Liver (tissue), 9 donors: Measurements from ENCODE around the gene ABHD3. TPM values are rescaled to one million over a fixed set of nuclear protein-coding genes. Genes with fewer than 3 reads are reported as not detected.
A peak's percentile ranks its signal among the peaks of the same experiment; 100 is the strongest.
"Not testable (repeated sequence)": the region's sequence is repeated elsewhere in the genome, so short reads cannot be mapped to it uniquely, and the experiment has no call there.

Experiments used
- DNase-seq: peaks from one replicate; pipeline ENCODE4 v3.0.0-alpha.2; 2017; ENCODE audit warnings: low spot score
- H3K27ac ChIP-seq, 2 donors: one replicate each; pipeline ENCODE4 v1.7.0; 2013; ENCODE audit warnings: inconsistent platforms in 2 of 2, low read length in 2 of 2, control low read depth in 1 of 2, low read depth in 1 of 2, mild to moderate bottlenecking in 1 of 2
- H3K27me3 ChIP-seq, 4 donors: one replicate each; pipeline versions ENCODE4 v1.6.1 to v1.7.0; 2013; ENCODE audit warnings: low read length in 3 of 4, inconsistent platforms in 1 of 4, mild to moderate bottlenecking in 1 of 4, moderate library complexity in 1 of 4; ENCODE audit not compliant: control insufficient read depth in 4 of 4, insufficient read depth in 4 of 4
- H3K36me3 ChIP-seq, 4 donors: one replicate each; pipeline versions ENCODE4 v1.6.1 to v1.7.0; 2013; ENCODE audit warnings: low read length in 3 of 4, mild to moderate bottlenecking in 3 of 4, low read depth in 1 of 4, moderate library complexity in 1 of 4; ENCODE audit not compliant: control insufficient read depth in 4 of 4, insufficient read depth in 3 of 4
- H3K4me1 ChIP-seq, 4 donors: one replicate each; pipeline versions ENCODE4 v1.6.1 to v1.7.0; 2013; ENCODE audit warnings: low read length in 3 of 4, mild to moderate bottlenecking in 3 of 4, moderate library complexity in 1 of 4; ENCODE audit not compliant: control insufficient read depth in 4 of 4, insufficient read depth in 4 of 4
- H3K4me3 ChIP-seq, 3 donors: one replicate each; pipeline versions ENCODE4 v1.6.1 to v1.7.0; 2013; ENCODE audit warnings: low read length in 3 of 3, control low read depth in 1 of 3, low read depth in 1 of 3, mild to moderate bottlenecking in 1 of 3
- H3K9ac ChIP-seq, 2 donors: one replicate each; pipeline ENCODE4 v1.7.0; 2013; ENCODE audit warnings: low read length in 2 of 2, mild to moderate bottlenecking in 2 of 2, moderate library complexity in 2 of 2, control low read depth in 1 of 2, low read depth in 1 of 2
- H3K9me3 ChIP-seq, 4 donors: one replicate each; pipeline versions ENCODE4 v1.6.1 to v1.7.0; 2013; ENCODE audit warnings: low read length in 3 of 4; ENCODE audit not compliant: control insufficient read depth in 4 of 4
- EGR1 ChIP-seq, 2 donors: IDR thresholded peaks; 2 replicates each; pipeline ENCODE4 v1.6.1; 2016 to 2018; ENCODE audit warnings: antibody characterized with exemption in 2 of 2, low read depth in 2 of 2
- FOXA1 ChIP-seq: IDR thresholded peaks from 2 replicates; pipeline ENCODE4 v1.6.1; 2016; ENCODE audit warnings: antibody characterized with exemption
- FOXA2 ChIP-seq: IDR thresholded peaks from 2 replicates; pipeline ENCODE4 v1.6.1; 2016; ENCODE audit warnings: antibody characterized with exemption
- GABPA ChIP-seq, 2 donors: IDR thresholded peaks in 1 of 2; conservative IDR thresholded peaks in 1 of 2; 2 replicates each; pipeline ENCODE4 v1.6.1; 2016; ENCODE audit warnings: antibody characterized with exemption in 2 of 2, mild to moderate bottlenecking in 1 of 2, moderate library complexity in 1 of 2
- HNF4G ChIP-seq: IDR thresholded peaks from 2 replicates; pipeline ENCODE4 v1.6.1; 2016; ENCODE audit warnings: antibody characterized with exemption
- MAX ChIP-seq: IDR thresholded peaks from 2 replicates; pipeline ENCODE4 v1.6.1; 2016; ENCODE audit warnings: antibody characterized with exemption
- RAD21 ChIP-seq, 2 donors: IDR thresholded peaks; 2 replicates each; pipeline ENCODE4 v1.6.1; 2016; ENCODE audit warnings: antibody characterized with exemption in 2 of 2, mild to moderate bottlenecking in 2 of 2
- RXRA ChIP-seq, 2 donors: IDR thresholded peaks; 2 replicates each; pipeline ENCODE4 v1.6.1; 2017 to 2018; ENCODE audit warnings: antibody characterized with exemption in 2 of 2, mild to moderate bottlenecking in 1 of 2
- SP1 ChIP-seq: IDR thresholded peaks from 2 replicates; pipeline ENCODE4 v1.6.1; 2018; ENCODE audit warnings: antibody characterized with exemption, mild to moderate bottlenecking
- TAF1 ChIP-seq: conservative IDR thresholded peaks from 2 replicates; pipeline ENCODE4 v1.6.1; 2016; ENCODE audit warnings: antibody characterized with exemption, mild to moderate bottlenecking
- YY1 ChIP-seq: IDR thresholded peaks from 2 replicates; pipeline ENCODE4 v1.6.1; 2016; ENCODE audit warnings: antibody characterized with exemption, mild to moderate bottlenecking
- ZBTB33 ChIP-seq: IDR thresholded peaks from 2 replicates; pipeline ENCODE4 v1.6.1; 2016; ENCODE audit warnings: antibody characterized with exemption
- WGBS: extraction: QIAGEN DNeasy Blood & Tissue Kit; methylation state at CpG from one replicate; pipeline ENCODE4 v1.1.7; 2013; 5-methylcytosine and 5-hydroxymethylcytosine counted together
- polyA plus RNA-seq, 2 donors: library from polyadenylated mRNA; stranded (reverse) in 1 of 2; unstranded in 1 of 2; fragments of 200-250 nt in 1 of 2; fragments of >200 nt in 1 of 2; fragmentation: Nextera tagmentation in 1 of 2; extraction: Ambion mirVana in 1 of 2; gene quantifications; one replicate each; pipeline versions ENCODE4 v1.2.1 to v1.2.3, GENCODE V29; 2013 to 2015
- total RNA-seq, 2 donors: library from RNA; depleted of rRNA; stranded (reverse); fragments of >200 nt; gene quantifications; one replicate each; pipeline ENCODE4 v1.2.3, GENCODE V29; 2014
- TF ChIP-seq, protein P1 (sequence below): fragments of 150-350 bp; IDR thresholded peaks from 2 replicates; pipeline ENCODE4 v1.5.1; 2017; ENCODE audit warnings: improper control_type of control experiment, low read depth, low read length; ENCODE audit not compliant: missing input control
- donor health status: healthy.
- donor health status: healthy.
- donor health status: healthy.
- donor health status: healthy.
- donor health status: healthy.

Gene ABHD3
- total and polyA plus RNA-seq, 4 donors: 20.0 to 48.9 (median 33.2) TPM

- not testable (repeated sequence) for H3K4me1 ChIP-seq, H3K27ac ChIP-seq, H3K4me3 ChIP-seq, DNase-seq, H3K27me3 ChIP-seq, H3K9me3 ChIP-seq, H3K9ac ChIP-seq
- H3K36me3 ChIP-seq: peaks cover 0 to 26% (median 8%) of the 10 kb centered on the region in 4 donors
- 95% methylated on average over 9 of the region's 9 CpGs for WGBS
Measured at GRCh38 chr18:21621640-21622039, 82.9 kb downstream of the ABHD3 start.

- WGBS: under 1% methylated on average over 59 of the region's 59 CpGs
- peak within 1 kb of the TSS; percentile 94 for H3K9ac ChIP-seq
- peak; percentile 94 for DNase-seq
- no peaks in the 10 kb centered on the region for H3K9me3 ChIP-seq
- peaks cover 0 to 4% (median 0%) of the 10 kb centered on the region in 4 donors for H3K36me3 ChIP-seq
- TF ChIP-seq FOXA2: peak; percentile 48
- no peak for TF ChIP-seq FOXA1
- TF ChIP-seq EGR1 (IDR thresholded peaks at IDR 0.05; ENCODE audit: low read depth in 2 of 2): no peak
- TF ChIP-seq YY1: peak; percentile 95
- TF ChIP-seq TAF1: peak; percentile 61
- TF ChIP-seq ZBTB33: peak; percentile 67
- TF ChIP-seq, protein P1, sequence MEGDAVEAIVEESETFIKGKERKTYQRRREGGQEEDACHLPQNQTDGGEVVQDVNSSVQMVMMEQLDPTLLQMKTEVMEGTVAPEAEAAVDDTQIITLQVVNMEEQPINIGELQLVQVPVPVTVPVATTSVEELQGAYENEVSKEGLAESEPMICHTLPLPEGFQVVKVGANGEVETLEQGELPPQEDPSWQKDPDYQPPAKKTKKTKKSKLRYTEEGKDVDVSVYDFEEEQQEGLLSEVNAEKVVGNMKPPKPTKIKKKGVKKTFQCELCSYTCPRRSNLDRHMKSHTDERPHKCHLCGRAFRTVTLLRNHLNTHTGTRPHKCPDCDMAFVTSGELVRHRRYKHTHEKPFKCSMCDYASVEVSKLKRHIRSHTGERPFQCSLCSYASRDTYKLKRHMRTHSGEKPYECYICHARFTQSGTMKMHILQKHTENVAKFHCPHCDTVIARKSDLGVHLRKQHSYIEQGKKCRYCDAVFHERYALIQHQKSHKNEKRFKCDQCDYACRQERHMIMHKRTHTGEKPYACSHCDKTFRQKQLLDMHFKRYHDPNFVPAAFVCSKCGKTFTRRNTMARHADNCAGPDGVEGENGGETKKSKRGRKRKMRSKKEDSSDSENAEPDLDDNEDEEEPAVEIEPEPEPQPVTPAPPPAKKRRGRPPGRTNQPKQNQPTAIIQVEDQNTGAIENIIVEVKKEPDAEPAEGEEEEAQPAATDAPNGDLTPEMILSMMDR: peak; percentile 95
- peak; percentile 78 to 96 for TF ChIP-seq GABPA (IDR thresholded peaks at IDR 0.05 in 1 of 2, conservative IDR thresholded peaks at IDR 0.05 in 1 of 2)
- TF ChIP-seq SP1: peak; percentile 32
- peak; percentile 70 to 83 for TF ChIP-seq RAD21 (IDR thresholded peaks at IDR 0.05)
- TF ChIP-seq HNF4G: no peak
- peak; percentile 96 for TF ChIP-seq MAX
- TF ChIP-seq RXRA (IDR thresholded peaks at IDR 0.05): peak; percentile 10 to 21
- H3K27ac ChIP-seq: peak within 1 kb of the TSS; percentile 82 to 86
- no peaks in the 10 kb centered on the region for H3K27me3 ChIP-seq
- H3K4me3 ChIP-seq: peak within 1 kb of the TSS; percentile 81 to 89 (median 89)
- peaks cover 4 to 8% (median 7%) of the 10 kb centered on the region in 4 donors for H3K4me1 ChIP-seq
Measured at GRCh38 chr18:21612125-21613039, 92.2 kb downstream of the ABHD3 start, which contains the start of gene SNRPD1. TSS of gene SNRPD1 (plus strand) at chr18:21612314. CDS start at chr18:21612430, 116 bp downstream.

DNA sequence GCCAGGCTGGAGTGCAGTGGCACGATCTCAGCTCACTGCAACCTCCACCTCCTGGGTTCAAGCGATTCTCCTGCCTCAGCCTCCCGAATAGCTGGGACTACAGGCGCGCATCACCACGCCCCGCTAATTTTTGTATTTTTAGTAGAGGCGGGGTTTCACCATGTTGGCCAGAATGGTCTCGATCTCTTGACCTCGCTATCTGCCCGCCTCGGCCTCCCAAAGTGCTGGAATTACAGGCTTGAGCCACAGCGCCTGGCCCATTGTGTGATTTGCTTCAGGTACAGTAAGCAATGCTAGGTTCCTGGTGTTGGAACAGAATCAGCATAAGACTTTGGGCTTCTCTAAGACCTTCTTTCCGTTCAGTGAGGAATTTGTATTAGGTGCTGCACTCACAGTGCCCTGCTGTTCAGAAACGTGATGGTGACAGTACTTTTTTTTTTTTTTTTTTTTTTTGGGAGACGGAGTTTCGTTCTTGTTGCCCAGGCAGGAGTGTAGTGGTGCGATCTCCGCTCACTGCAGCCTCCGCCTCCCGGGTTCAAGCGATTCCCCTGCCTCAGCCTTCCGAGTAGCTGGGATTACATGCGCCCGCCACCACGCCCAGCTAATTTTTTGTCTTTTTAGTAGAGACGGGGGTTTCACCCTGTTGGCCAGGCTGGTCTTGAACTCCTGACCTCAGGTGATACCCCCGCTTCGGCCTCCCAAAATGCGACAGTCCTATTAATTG, 93.0 kb downstream of the ABHD3 start:
- Histone ChIP-seq H3K27ac (peak overlapping the region in 1 of 2 donors; percentile 86), H3K9ac (peak overlapping the region in 1 of 2 donors; percentile 94), H3K4me3 (peak overlapping the region in 2 of 3 donors; percentile 81 to 89)

More for the DNA sequence above, 93.0 kb downstream of the ABHD3 start:
- not testable (repeated sequence) for H3K9me3 ChIP-seq, H3K36me3 ChIP-seq, DNase-seq, H3K27me3 ChIP-seq, H3K4me1 ChIP-seq
- WGBS: 57% methylated on average over 30 of the region's 30 CpGs
